HG02981 (cell line): ENCODE results near the gene LCOR.

Source experiments
- ATAC-seq: cut with Tn5 transposase; IDR thresholded peaks from one replicate; pipeline ENCODE4 v1.9.1; 2021; ENCODE audit warnings: mild to moderate bottlenecking, moderate library complexity; ENCODE audit not compliant: unreplicated experiment

Gene LCOR

DNA sequence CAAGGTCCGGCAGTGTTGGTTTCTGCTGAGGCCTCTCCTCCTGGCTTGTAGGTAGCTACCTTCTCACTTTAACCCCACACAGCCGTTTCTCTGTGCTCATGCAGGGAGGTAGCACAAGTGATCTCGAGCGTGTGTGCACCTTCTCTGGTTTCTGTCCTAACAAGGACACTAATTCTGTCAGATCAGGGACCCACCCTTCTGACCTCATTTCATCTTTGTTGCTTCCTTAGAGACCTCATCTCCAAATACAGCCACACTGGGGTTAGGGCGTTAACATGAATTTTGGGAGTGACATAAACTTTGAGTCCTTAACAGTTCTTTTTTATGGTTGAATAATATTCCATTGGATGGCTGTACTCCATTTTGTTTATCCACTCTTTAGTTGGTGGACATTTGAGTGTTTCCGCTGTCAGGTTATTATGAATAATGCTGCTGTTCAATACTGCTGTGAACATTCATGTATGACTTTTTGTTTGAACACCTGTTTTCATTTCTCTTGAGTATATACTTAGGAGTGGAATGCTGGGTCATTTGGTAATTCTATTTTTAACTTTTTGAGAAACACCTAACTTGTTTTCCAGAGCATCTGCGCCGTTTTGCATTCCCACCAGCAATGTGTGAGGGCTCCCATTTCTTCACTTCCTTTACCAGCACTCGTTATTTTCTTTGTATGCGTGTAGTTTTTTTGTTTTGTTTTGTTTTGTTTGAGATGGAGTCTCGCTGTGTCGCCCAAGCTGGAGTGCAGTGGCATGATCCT, 57.5 kb downstream of the LCOR start:
- no peak for ATAC-seq

DNA sequence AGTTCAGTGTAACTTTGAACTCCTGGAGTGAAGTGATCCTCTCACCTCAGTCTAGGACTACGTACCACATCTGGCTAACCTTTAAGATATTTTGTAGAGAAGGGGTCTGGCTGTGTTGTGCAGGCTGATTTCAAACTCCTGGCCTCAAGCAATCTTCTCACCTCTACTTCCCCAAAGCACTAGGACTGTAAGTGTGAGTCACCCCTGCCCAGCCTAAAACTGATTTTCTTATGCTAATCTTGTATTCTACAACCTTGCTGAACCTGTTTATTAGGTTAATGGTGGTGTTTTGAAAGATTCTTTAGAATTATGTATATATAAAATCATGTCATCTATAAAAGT, 58.0 kb downstream of the LCOR start:
- no peak for ATAC-seq

DNA sequence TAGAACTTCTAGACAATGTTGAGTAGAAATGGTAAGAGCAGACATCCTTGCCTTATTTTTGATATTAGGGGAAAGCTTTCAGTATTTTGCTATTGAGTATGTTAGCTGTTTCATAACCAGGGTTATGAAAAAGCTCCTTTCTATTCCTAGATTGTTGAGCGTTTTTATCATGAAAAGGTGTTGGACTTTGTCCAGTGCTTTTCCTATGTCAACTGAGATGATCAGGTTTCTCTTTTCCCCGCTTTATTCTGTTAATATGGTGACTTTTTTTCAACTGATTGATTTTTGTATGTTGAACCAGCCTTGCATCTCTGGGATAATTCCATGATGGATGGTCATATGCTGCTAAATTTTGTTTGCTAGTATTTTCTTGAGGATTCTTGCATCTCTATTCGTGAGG, 58.5 kb downstream of the LCOR start:
- ATAC-seq: no peak

DNA sequence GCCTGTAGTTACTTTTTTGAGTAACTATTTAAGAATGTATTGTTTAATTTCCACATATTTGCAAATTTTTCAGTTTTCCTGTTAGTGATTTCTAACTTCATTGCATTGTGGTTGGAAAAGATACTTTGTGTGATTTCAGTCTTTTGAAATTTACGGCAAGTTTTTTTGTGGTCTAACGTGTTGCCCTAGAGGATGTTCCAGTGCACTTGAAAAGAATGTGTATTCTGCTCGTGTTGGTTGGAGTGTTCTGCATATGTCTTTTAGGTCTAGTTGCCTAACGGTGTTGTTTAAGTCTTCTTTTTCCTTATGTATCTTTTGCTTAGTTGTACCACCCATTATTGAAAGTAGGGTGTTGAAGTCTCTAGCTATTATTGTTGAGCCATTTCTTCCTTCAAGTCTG, 59.7 kb downstream of the LCOR start:
- no peak for ATAC-seq

DNA sequence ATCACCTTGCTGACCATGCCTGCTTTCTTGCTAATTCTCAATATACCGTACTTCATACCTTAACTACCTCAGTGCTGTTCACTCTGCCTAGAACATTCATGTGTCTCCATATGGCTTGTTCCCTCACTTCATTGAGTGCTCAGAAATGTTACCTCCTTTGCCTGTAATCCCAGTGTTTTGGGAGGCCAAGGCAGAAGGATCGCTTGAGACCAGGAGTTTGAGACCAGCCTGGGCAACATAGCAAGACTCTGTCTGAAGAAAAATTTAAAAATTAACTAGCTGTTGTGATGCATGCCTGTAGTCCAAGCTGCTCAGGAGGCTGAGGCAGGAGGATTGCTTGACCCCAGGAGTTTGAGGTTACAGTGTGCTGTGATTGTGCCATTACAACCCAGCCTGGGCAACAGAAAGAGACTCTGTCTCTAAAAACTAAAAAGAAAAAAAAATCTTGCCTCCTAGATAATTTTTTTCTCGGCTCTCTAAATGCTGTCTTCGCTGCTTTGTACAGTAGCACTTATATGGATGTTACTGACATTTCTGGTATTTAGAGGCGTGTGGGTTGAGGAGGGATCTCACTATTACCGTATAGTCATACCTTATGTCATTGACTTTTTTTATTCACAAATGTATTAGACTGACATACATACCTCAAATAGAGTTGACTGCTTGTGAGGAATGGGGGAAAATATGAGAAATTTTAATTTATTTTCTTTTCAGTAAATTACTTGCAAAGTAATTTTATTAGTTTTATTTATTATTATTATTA, 63.7 kb downstream of the LCOR start:
- no peak for ATAC-seq

DNA sequence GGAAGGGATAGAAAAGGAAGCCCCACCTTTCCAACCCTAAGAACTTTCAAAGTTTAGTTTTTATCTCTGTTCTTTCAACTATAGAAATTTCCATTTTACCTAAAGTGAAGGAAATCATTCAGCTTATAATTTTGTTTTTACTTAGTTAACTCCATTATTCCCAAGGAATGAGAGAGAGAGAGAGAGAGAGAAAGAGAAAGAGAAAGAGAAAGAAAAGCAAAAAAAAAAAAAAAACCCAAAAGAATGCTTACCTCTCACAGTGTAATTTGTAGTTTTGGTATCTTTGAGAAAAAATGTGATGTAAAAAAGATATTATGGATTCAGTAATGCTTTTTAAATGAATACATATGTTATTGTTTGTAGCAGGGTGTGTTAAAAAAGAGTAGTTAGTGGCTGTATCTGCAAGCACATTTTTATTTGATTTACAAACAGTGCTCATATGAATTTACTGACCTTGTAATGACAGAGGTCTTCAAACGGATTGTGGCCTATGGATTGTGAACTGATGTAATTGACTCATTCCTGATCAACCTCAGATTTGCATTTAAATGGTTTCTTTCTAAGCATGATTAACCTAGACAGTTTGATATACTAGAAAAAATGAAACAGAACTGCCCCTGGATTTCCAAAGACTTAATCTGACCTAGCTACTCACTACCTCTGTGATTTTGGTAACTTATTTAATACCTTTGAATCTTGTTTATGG, 64.9 kb downstream of the LCOR start:
- no peak for ATAC-seq

DNA sequence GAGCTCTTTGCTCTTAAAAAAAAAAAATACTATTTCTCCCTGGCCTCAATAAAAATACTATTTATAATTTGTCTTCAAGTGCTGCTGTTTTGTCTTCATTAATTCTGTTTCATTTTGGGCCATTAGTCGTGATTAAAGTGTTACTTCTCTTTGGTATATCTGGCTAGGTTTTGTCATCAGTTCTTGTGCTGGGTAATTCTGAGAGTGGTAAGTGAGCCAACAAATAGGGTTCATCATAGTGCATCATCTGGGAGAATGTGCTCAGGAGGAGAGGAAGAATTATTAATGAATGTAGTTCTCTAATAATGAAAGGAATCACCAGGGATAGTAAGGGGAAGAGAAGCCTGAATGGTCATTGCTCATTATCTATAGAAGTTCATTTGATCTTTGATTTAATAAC, 70.0 kb downstream of the LCOR start:
- ATAC-seq: no peak

DNA sequence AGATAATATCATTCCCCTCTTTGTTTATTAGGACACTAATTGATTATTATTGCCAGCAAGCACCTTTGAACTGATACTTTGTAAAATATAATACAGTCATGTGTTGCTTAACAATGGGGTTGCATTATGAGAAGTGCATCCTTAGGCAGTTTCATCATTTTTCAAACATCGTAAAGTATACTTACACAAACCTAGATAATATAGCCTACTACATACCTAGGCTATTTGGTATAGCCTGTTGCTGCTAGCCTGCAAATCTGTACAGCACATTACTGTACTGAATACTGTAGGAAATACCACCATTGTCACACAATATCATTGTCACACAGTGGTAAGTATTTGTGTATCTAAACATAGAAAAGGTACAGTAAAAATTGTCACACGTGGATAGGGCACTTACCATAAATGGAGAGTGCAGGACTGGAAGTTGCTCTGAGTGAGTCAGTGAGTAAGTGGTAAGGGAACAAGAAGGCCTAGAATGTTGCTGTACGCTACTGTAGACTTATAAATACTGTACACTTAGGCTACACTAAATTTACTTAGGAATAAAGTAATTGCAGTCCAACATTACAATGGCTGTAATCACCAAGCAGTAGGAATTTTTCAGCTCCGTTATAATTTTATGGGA, 70.7 kb downstream of the LCOR start:
- no peak for ATAC-seq

DNA sequence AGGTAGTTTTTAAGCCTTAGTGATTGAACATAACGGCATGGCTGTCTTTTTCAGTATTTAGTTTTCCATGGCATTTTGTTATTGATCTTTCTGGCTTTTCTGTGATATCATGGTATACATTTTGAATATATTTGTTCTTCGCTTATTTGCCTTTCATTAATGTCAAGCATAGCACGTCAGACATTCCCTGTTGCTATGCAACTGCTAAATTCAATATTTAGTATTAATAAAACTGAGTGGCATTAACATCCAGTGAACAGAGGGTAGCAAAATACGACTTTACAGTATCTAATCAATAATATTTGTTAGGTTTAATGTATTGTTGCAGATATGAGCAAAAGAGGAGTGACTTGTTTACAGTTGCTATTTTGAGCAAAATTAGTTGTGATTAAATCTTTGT, 72.5 kb downstream of the LCOR start:
- ATAC-seq: no peak

DNA sequence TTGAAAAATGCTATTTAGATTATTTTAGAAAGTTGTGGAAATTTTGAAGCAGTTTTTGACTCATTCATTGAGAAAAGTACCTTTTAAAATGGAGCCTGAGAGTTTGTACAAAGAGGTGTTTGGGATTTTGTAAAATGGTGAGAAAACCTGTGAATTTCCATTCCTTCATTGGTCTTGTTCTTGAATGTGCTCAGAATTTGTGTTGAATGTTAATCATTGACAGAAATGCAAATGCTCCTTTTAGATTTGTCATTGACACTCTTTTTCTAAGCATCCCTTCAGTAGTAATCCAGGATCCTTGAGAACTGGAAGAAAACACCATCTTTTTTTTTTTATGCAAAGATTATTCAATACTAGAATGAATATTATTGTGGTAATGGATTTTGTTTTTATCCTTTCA, 74.8 kb downstream of the LCOR start:
- ATAC-seq: no peak

DNA sequence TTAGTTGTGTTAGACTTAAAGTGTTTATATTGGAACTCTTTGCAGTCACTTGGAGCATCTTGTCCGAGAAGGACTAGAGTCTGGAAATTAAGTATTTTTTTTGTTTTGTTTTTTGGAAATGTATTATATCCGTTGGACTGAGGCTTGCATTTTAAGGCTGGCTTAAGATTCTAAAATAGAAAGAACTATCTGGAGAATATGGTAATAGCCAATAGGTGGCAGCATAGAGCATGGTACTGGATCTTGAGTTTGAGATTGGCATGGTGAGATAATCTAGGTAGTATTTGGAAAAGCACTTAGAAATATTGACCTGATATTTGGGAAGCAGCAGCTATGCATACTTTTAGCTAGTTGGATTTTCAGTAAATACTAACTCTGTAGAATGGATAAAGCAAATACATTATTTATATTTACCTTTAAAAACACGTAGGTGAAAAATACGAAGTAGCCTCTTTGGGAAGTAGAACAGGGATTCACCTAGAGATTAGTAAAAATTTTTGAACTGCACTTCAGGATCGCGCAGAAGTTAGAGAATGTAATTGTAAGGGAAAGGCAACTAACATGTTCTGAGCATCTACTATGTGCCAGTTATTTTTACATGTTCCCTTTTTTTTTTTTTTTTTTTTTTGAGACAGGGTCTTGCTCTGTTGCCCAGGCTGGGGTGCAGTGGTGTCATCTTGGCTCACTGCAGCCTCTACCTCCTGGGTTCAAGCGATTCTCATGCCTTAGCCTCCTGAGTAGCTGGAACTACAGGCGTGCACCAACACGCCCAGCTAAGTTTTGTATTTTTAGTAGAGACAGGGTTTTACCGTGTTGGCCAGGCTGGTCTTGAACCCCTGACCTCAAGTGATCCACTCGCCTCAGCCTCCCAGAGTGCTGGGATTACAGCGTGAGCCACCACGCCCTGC, 78.6 kb downstream of the LCOR start:
- no peak for ATAC-seq

DNA sequence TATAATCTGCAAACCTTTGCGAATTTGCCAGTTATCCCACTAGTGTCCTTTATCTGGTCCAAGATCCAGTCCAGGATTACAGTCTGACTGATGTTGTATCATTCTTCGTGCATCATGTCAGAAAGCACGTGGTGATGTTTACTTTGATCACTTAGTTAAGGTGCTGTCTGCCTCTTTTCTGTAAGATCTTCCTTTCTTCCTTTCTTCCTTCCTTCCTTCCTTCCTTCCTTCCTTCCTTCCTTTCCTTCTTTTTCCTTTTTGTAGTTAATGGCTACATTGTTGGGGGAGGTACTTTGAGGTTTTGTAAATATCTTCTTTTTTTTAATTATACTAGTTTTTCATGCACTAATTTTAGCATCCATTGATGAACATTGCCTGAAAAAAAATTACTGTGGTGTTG, 80.3 kb downstream of the LCOR start:
- no peak for ATAC-seq

DNA sequence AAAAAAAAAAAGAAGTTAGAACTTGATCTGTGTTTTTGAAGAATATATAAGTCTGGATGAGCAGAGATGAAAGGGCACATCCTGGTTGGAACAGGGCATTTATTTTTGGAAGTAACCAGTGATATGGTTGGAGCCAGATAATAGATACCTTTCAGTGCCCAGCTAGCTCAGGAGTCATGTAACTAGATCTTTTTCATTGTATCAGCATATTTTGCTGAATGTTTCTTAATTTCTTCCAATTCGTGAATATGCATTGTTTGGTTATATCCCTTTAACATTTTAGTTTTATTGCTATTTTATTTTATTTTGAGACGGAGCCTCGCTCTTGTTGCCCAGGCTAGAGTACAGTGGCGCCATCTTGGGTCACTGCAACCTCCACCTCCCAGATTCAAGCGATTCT, 81.8 kb downstream of the LCOR start:
- no peak for ATAC-seq

DNA sequence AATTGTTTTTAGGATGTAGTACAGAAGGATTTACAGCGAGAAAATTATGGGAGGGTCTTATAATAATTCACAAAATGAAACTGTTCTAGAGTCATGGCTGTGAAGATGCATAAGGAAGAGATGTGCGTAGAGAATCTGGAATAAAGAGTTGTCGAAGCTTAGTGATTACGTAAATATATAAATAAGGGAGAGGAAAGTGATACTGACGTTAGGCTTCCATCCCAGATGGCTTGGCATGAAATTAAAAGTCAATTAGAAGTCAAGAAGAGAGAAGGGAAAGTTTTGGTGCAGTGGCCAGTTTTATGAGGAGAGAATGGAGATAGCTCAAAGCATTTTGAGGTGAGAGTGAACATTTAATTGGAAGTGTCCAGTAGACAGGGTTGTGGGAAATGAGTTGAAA, 85.5 kb downstream of the LCOR start:
- ATAC-seq: no peak

DNA sequence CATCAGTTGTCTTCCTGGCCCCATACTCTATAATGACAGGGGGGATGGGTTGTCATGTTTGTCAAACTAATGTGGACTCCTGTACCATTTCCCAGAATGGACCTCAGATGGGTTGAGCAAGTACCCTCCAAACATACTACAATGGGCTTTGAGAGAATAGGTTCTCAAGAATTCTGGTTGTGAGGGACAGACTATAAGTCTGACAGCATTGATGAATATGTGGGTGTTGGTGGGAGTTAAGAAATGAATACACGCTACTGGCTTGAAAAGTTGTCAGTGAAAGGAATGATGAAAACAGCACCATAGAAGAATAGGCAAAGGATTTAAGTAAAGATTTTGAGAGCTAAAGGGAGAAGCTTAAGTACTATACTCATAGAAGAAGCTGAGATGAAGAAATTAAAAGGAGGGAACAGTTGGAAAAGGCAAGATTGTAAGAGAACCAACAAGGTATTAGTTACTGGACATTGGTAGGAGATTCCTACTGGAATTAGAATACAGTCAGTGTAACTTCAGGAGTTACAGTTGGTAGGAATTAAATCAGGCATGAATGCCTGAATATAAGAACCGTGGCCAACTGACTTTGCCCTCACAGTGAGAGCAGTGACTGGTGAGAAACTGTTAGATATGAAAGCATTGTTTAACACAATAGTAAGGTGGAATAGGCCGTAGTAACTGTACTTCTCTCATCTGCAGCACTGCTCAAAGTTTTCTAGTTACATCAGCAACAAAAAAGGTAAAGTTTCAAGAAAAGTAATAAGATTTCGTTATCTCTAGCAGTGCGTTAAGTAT, 86.3 kb downstream of the LCOR start:
- no peak for ATAC-seq

DNA sequence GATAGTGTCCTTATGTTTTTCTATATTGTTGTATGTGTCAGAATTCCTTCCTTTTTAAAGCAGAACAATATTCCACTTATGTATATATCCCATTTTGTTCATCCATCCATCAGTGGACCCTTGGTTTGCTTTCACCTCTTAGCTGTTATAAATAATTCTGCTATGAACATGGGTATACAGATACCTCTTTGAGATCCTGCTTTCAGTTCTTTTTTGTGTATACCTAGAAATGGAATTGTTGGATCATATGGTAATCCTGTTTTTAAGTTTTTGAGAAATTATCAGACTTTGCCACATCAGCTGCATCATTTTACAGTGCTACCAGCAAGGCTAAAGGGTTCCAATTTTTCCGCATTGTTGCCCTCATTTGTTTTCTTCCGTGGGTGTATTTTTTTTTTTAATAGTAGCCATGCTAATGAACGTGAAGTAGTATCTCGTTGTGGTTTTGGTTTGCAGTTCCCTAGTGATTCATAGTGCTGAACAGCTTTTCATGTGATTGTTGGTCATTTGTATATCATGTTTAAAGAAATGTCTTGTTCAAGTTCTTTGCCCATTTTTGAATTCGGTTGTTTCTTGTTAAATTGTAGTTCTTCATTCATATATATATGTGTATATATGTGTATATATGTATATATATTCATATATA, 87.8 kb downstream of the LCOR start:
- ATAC-seq: no peak

DNA sequence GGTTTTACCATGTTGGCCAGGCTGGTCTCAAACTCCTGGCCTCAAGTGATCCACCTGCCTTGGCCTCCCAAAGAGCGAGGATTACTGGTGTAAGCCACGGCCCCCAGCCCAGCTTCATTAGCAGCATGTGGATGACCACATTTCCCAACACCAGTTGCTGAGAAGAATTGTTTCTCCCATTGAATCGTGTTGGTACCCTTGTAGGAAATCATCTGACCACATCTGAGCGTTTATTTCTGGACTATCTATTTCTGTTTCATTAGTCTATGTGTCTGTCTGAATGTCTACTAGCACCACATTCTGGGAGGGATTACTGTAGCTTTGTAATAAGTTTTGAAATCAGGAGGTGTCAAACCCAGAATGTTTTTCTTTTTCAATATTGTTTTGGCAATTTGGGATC, 89.6 kb downstream of the LCOR start:
- no peak for ATAC-seq

DNA sequence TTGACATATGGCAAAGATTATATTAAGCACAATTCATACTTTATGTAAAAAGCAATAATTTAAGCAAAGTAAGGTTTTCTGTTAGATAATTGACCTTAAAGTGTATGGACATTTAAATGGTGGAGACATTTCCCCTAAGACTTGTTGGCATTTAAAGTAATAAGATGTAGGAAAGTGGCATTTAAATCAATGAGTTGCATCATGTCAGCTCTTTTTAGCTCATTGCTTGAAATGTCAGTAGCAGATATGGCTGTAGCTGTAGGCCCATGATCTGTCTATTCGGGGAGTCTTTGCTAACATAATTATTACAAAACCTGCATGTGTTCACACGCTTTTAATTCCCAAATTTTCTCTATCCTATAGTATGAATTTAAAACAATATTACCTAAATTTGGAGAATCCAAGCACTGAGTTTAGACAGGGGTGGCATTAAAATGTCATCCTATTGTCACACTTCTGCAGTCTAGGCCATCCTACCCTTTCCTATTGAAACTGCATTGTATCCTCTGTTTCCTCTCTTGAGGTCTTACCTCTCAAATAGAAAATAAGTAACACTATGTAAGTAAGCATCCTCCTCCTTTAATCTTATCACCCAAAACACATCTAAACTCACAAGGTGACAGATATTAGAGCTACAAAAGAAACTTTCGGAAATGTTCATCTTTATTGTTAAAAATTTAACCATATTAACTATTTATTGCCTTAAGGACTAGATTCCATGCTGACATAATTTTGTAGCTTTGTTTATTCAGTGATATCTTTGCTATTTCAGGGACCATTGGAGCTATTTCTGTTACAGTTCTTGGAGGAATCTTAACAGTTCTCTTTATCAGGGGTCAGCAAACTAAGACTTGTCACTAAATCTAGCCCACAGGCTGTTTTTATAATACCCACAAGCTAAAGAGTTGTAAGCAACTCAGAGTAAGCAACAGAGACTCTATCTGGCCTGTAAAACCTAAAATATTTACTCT, 91.2 kb downstream of the LCOR start:
- ATAC-seq: no peak
